NCI-H1092 treated with DMSO at 0.1 percent for 48 hours (cell line): ENCODE data around the gene TAGLN.

ENCODE experiments used
- DNase-seq: peaks from one replicate; lab custom pipeline; 2025; lab: John Stamatoyannopoulos, UW

The TAGLN gene

GRCh38 chr11:117230999-117231841 lies 32.0 kb downstream of the TAGLN start:
- DNase-seq: no peak

- no peak for DNase-seq
Measured at GRCh38 chr11:117231842-117232091, 32.6 kb downstream of the TAGLN start, which contains the start of gene PCSK7. Gene PCSK7, minus strand, starts transcription at chr11:117232073. Its CDS starts 2,229 bp downstream, at chr11:117229844.

GRCh38 chr11:117232092-117232878 lies 33.1 kb downstream of the TAGLN start, which contains the start of gene RNF214:
Gene RNF214, plus strand, starts transcription at chr11:117232671. Its CDS starts 1,602 bp downstream, at chr11:117234273.
- peak; percentile 79 for DNase-seq

DNA sequence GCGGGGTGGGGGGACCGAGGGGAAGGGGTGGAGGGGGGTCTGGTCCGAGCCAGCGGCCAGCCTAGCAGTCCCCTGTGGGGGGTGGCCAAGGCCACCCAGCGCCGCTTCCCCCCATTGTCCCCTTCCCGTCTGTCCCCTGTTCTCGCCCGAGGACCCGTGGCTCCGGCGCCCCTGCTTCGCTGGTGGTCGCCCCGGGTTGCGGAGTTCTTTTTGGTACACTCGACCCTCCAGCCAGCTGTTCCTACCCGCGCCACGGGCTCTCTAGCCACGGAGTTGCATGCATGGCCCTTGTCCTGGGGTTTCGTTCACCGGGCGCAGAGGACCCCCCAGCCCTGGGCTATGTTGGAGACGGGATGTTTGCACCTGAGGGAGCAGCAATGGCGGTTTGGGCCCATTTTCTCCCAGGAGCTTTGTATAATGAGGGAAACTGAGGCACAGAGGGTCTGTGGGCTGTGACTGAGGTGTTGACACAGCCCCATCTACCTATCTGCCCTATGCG lies 33.8 kb downstream of the TAGLN start:
- no peak for DNase-seq

GRCh38 chr11:117238221-117238620 lies 39.1 kb downstream of the TAGLN start:
- DNase-seq: no peak

DNA sequence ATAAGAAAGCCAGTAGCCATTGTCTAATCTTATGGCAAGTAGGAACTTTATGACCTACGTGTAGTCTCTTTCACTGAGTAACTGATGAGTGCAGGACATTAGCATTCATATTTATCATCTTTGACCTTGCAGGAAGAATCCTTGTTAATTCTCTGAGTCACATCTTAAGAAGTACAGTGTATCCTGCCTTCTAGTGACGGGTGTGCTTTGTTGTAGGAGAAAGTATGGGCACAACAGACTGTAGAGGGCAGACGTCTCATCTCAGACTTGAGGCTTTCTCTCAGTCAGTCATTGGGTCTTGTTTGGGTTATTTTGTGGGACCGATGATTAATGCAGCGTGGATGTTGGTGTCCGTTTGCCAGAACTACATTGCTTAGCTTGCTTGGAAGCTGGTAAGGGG lies 40.1 kb downstream of the TAGLN start:
- DNase-seq: no peak

- no peak for DNase-seq
Measured at GRCh38 chr11:117248341-117248740, 49.2 kb downstream of the TAGLN start.

DNA sequence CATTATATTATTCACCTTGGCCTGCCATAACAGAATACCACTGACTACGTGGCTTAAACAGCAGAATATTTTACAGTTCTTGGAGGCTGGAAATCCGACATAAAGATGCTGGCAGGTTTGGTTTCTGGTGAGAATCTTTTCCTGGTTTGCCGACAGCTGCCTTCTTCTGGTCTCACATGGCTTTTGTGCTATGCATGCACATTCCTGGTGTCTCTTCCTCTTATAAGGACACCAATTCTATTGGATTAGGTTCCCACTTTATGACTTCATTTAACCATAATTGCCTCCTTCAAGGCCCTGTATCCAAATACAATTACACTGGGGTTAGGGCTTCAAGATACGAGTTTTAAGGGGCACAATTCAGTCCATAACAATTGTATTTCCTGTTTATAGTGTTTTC lies 50.4 kb downstream of the TAGLN start:
- DNase-seq: no peak

DNA sequence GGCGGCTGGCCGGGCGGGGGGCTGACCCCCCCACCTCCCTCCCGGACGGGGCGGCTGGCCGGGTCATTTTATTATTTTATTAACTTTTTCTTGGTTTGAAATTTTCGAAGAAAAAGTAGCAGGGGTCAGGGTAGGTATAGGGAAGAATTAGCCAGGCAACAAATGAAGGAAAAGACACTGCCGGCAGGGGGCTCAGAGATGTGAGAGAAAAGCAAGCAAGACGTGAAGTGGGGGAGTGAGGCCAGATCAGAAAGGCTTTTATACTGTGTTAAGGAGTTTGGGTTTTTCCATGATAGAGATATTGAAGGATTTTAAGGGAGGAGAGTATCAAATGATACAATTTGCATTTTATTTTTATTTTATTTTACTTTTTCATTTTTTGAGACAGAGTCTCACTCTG lies 52.3 kb downstream of the TAGLN start:
- DNase-seq: no peak

GRCh38 chr11:117255966-117256365 lies 56.8 kb downstream of the TAGLN start:
- no peak for DNase-seq

GRCh38 chr11:117256573-117256972 lies 57.4 kb downstream of the TAGLN start:
- DNase-seq: no peak
